GM21447 (cell line): ENCODE results near the gene ITGBL1.

Experiments used
- ATAC-seq: cut with Tn5 transposase; IDR thresholded peaks from one replicate; pipeline ENCODE4 v1.9.1; 2021; ENCODE audit not compliant: unreplicated experiment

The ITGBL1 gene

GRCh38 chr13:101451641-101452040, 834 bp upstream of the ITGBL1 start:
- no peak for ATAC-seq

- ATAC-seq = peak; percentile 36
Observed at GRCh38 chr13:101453784-101454201, 1.3 kb downstream of the ITGBL1 start.

- no peak for ATAC-seq
Observed at GRCh38 chr13:101454767-101455166, 2.3 kb downstream of the ITGBL1 start.

- ATAC-seq = no peak
Observed at GRCh38 chr13:101455863-101456262, 3.4 kb downstream of the ITGBL1 start.

- no peak for ATAC-seq
Observed at GRCh38 chr13:101457176-101457575, 4.7 kb downstream of the ITGBL1 start.

- ATAC-seq = no peak
Observed at GRCh38 chr13:101465877-101466276, 13.4 kb downstream of the ITGBL1 start.

- no peak for ATAC-seq
Observed at GRCh38 chr13:101467415-101467814, 14.9 kb downstream of the ITGBL1 start.

GRCh38 chr13:101473458-101473857, 21.0 kb downstream of the ITGBL1 start:
- no peak for ATAC-seq

- no peak for ATAC-seq
Observed at GRCh38 chr13:101474419-101474957, 22.0 kb downstream of the ITGBL1 start.

GRCh38 chr13:101475536-101475935, 23.1 kb downstream of the ITGBL1 start:
- ATAC-seq = no peak

- ATAC-seq = no peak
Observed at GRCh38 chr13:101481421-101481820, 28.9 kb downstream of the ITGBL1 start.

- ATAC-seq = no peak
Observed at GRCh38 chr13:101486708-101487437, 34.4 kb downstream of the ITGBL1 start.

- ATAC-seq = no peak
Observed at GRCh38 chr13:101487438-101487830, 35.0 kb downstream of the ITGBL1 start.

- no peak for ATAC-seq
Observed at GRCh38 chr13:101488734-101489133, 36.3 kb downstream of the ITGBL1 start.

- ATAC-seq = no peak
Observed at GRCh38 chr13:101489643-101490405, 37.3 kb downstream of the ITGBL1 start.

- no peak for ATAC-seq
Observed at GRCh38 chr13:101490406-101491015, 38.0 kb downstream of the ITGBL1 start.

- no peak for ATAC-seq
Observed at GRCh38 chr13:101492251-101492910, 39.9 kb downstream of the ITGBL1 start.

- no peak for ATAC-seq
Observed at GRCh38 chr13:101493541-101493940, 41.1 kb downstream of the ITGBL1 start.

GRCh38 chr13:101499406-101499805, 46.9 kb downstream of the ITGBL1 start:
- ATAC-seq = no peak

- ATAC-seq = no peak
Observed at GRCh38 chr13:101502618-101503017, 50.1 kb downstream of the ITGBL1 start.

- no peak for ATAC-seq
Observed at GRCh38 chr13:101511161-101511560, 58.7 kb downstream of the ITGBL1 start.
